Stimulated activated CD4-positive, alpha-beta T cell treated with anti-CD3 and anti-CD28 coated beads, TNF-alpha, amount 100 ng/mL, for 24 hours (primary cell): ENCODE data around the gene SBF1.

Experiments used
- DNase-seq, 3 experiments: peaks; one replicate each; pipeline ENCODE4 v3.0.0-alpha.2; 2020; ENCODE audit warnings: low read depth in 3 of 3

Gene SBF1

GRCh38 chr22:50465066-50465930 is 9.5 kb downstream of the SBF1 start:
- no peak for DNase-seq

GRCh38 chr22:50464451-50464850 is 10.4 kb downstream of the SBF1 start:
- DNase-seq = no peak

GRCh38 chr22:50463188-50463900 is 11.5 kb downstream of the SBF1 start:
- DNase-seq = no peak

- no peak for DNase-seq
Measured at GRCh38 chr22:50461979-50462540, 12.8 kb downstream of the SBF1 start.

- DNase-seq = no peak
Measured at GRCh38 chr22:50461536-50461935, 13.3 kb downstream of the SBF1 start.

GRCh38 chr22:50460938-50461337 is 13.9 kb downstream of the SBF1 start:
- DNase-seq = no peak

GRCh38 chr22:50459496-50460140 is 15.2 kb downstream of the SBF1 start:
- DNase-seq = no peak

GRCh38 chr22:50459016-50459415 is 15.8 kb downstream of the SBF1 start:
- DNase-seq = no peak

GRCh38 chr22:50456466-50457234 is 18.2 kb downstream of the SBF1 start:
- DNase-seq = no peak

- DNase-seq = no peak
Measured at GRCh38 chr22:50456026-50456425, 18.8 kb downstream of the SBF1 start.

- no peak for DNase-seq
Measured at GRCh38 chr22:50455201-50455600, 19.6 kb downstream of the SBF1 start.

- no peak for DNase-seq
Measured at GRCh38 chr22:50454556-50455075, 20.2 kb downstream of the SBF1 start.

GRCh38 chr22:50452649-50453048 is 22.2 kb downstream of the SBF1 start:
- DNase-seq = no peak

GRCh38 chr22:50447576-50448551 is 27.0 kb downstream of the SBF1 start:
- no peak for DNase-seq

GRCh38 chr22:50446708-50447575 is 27.9 kb downstream of the SBF1 start:
- no peak for DNase-seq

- DNase-seq = no peak
Measured at GRCh38 chr22:50445880-50446707, 28.7 kb downstream of the SBF1 start.

GRCh38 chr22:50445071-50445879 is 29.6 kb downstream of the SBF1 start:
- DNase-seq = peak in 1 of 3 experiments; percentile 16
